Measurements from ENCODE around the gene TSPAN9.

GRCh38 chr12:3313675-3314663 is 236.8 kb downstream of the TSPAN9 start:
- TF ChIP-seq POLR2A (IDR thresholded peaks at IDR 0.05): no peak
- peak in 2 of 7 experiments; percentile 10 to 12 for TF ChIP-seq CTCF (IDR thresholded peaks at IDR 0.05)

Data from body of pancreas (tissue), 4 donors.